GM19025 (cell line): Measurements from ENCODE around the gene NCL.

ENCODE experiments used
- ATAC-seq: cut with Tn5 transposase; IDR thresholded peaks from one replicate; pipeline ENCODE4 v1.9.1; 2021; ENCODE audit warnings: mild to moderate bottlenecking, low read depth, moderate library complexity; ENCODE audit not compliant: unreplicated experiment

The NCL gene

GRCh38 chr2:231463698-231464575, at the start of gene NCL:
TSS of gene NCL (minus strand) at chr2:231464484. CDS start at chr2:231464353, 131 bp downstream.
- peak; percentile 84 for ATAC-seq

- no peak for ATAC-seq
These were observed 49.5 kb upstream of the NCL start for GRCh38 chr2:231513746-231514224.

GRCh38 chr2:231512222-231512621, 47.9 kb upstream of the NCL start:
- no peak for ATAC-seq

- no peak for ATAC-seq
These were observed 39.5 kb upstream of the NCL start for GRCh38 chr2:231503766-231504165.

GRCh38 chr2:231502596-231502995, 38.3 kb upstream of the NCL start:
- ATAC-seq = no peak

GRCh38 chr2:231497651-231498050, 33.4 kb upstream of the NCL start:
- ATAC-seq = no peak

GRCh38 chr2:231494669-231495068, 30.4 kb upstream of the NCL start:
- ATAC-seq = no peak

GRCh38 chr2:231490801-231491200, 26.5 kb upstream of the NCL start:
- no peak for ATAC-seq

GRCh38 chr2:231489990-231490389, 25.7 kb upstream of the NCL start:
- ATAC-seq = no peak

GRCh38 chr2:231488331-231488730, 24.0 kb upstream of the NCL start:
- ATAC-seq = no peak

- ATAC-seq = no peak
These were observed 22.7 kb upstream of the NCL start for GRCh38 chr2:231486851-231487596.

GRCh38 chr2:231483398-231484329, 19.4 kb upstream of the NCL start:
- no peak for ATAC-seq

GRCh38 chr2:231482806-231483391, 18.6 kb upstream of the NCL start:
- ATAC-seq = no peak

- no peak for ATAC-seq
These were observed 16.5 kb upstream of the NCL start for GRCh38 chr2:231480781-231481180.

GRCh38 chr2:231479455-231479854, 15.2 kb upstream of the NCL start:
- ATAC-seq = no peak

- ATAC-seq = no peak
These were observed 12.6 kb upstream of the NCL start for GRCh38 chr2:231476920-231477319.

- ATAC-seq = no peak
These were observed 11.7 kb upstream of the NCL start for GRCh38 chr2:231475965-231476364.

- no peak for ATAC-seq
These were observed 8.5 kb upstream of the NCL start for GRCh38 chr2:231472816-231473215.

GRCh38 chr2:231470246-231470900, 6.1 kb upstream of the NCL start:
- ATAC-seq = no peak

GRCh38 chr2:231469583-231469950, 5.3 kb upstream of the NCL start:
- no peak for ATAC-seq
